Vagina (tissue), 2 donors: ENCODE data around the gene CNDP1.

Experiments used
- CTCF ChIP-seq, 3 experiments: fragments of 450-650 bp in 2 of 3; fragments of 200-600 bp in 1 of 3; sonication (generic) in 1 of 3; IDR thresholded peaks; one replicate each; pipeline ENCODE4 v1.5.1; 2017 to 2019; ENCODE audit warnings: antibody characterized with exemption in 3 of 3, mild to moderate bottlenecking in 2 of 3, moderate library complexity in 2 of 3
- POLR2AphosphoS5 ChIP-seq, 2 donors: sonication (generic); formaldehyde crosslinking; IDR thresholded peaks; one replicate each; pipeline ENCODE4 v1.9.0; 2017; ENCODE audit warnings: antibody characterized with exemption in 2 of 2, mild to moderate bottlenecking in 2 of 2, low read depth in 1 of 2; ENCODE audit not compliant: insufficient read depth in 1 of 2

GRCh38 chr18:74540652-74541421 is 6.5 kb downstream of the CNDP1 start:
- TF ChIP-seq CTCF (IDR thresholded peaks at IDR 0.05): no peak
- no peak for TF ChIP-seq POLR2AphosphoS5 (IDR thresholded peaks at IDR 0.05; ENCODE audit: insufficient read depth in 1 of 2, low read depth in 1 of 2)
